ENCODE data around the gene FAM107B. TPM values are rescaled to one million over a fixed set of nuclear protein-coding genes. Genes with fewer than 3 reads are reported as not detected.

The FAM107B gene
- total and polyA plus RNA-seq, 2 donors (not counting 3 experiments of a cell fraction or from before 2014, with no cell fraction given), result 39.2 to 176 TPM

- intact Hi-C loops (cut with micrococcal nuclease), result loop anchor here (1.0 to 5.0 kb wide), 7 partner anchors 9 to 615 kb away; partner anchors contain the start of gene SUV39H2
- H3K27me3 ChIP-seq (ENCODE audit: control insufficient read depth in 2 of 2, insufficient read depth in 2 of 2, low read length in 2 of 2), result no peaks in the 10 kb centered on the region
- BruUV-seq (replicated peaks), result TSS peak; percentile 52
- peak overlapping the region in 1 of 3 experiments; percentile 4 for H3K4me3 ChIP-seq (replicated peaks in 1 of 3; ENCODE audit: insufficient read depth in 1 of 3, low read depth in 1 of 3, low read length in 3 of 3)
- ChIA-PET POLR2A (interaction anchor here (1.5 kb wide), 1 partner anchor 9 kb away, joined by 14 read pairs; no protein-coding TSS in a partner anchor), CTCF (interaction anchor here (0.7 to 3.4 kb wide), 9 partner anchors 9 to 290 kb away, joined by 3 to 17 read pairs (median 4); no protein-coding TSS in a partner anchor)
- DNase-seq (ENCODE audit: low read depth, low spot score), result no peak
- H3K27ac ChIP-seq (ENCODE audit: insufficient read depth, low read depth, low read length), result peak overlapping the region; percentile 99
- no peak for TF ChIP-seq EZH2 (IDR thresholded peaks at IDR 0.05; ENCODE audit: borderline replicate concordance, low read depth, low read length, severe bottlenecking)
- TF ChIP-seq CTCF (IDR thresholded peaks at IDR 0.05; ENCODE audit: extremely low read depth in 1 of 2, insufficient read depth in 1 of 2, low read depth in 1 of 2, low read length in 2 of 2), result no peak
- no peak for TF ChIP-seq FOS (IDR thresholded peaks at IDR 0.05; ENCODE audit: borderline replicate concordance, insufficient read depth, low read length)
- TF ChIP-seq GATA2 (IDR thresholded peaks at IDR 0.05; ENCODE audit: insufficient read depth, insufficient read length, low read depth, low read length), result no peak
- TF ChIP-seq MAX (IDR thresholded peaks at IDR 0.05; ENCODE audit: insufficient read depth, insufficient read length), result no peak
- TF ChIP-seq POLR2A (IDR thresholded peaks at IDR 0.05; ENCODE audit: low read depth, low read length), result no peak
- no peak for TF ChIP-seq POLR2AphosphoS5 (IDR thresholded peaks at IDR 0.05; ENCODE audit: insufficient read depth, low read depth, low read length)
- no peak for TF ChIP-seq JUN (IDR thresholded peaks at IDR 0.05; ENCODE audit: borderline replicate concordance, insufficient read depth, insufficient read length, low read depth)
- TF ChIP-seq MYC (IDR thresholded peaks at IDR 0.05; ENCODE audit: low read depth, low read length), result no peak
- peaks cover 3 to 5% of the 10 kb centered on the region in 2 experiments for H3K36me3 ChIP-seq (ENCODE audit: control insufficient read depth in 2 of 2, extremely low read depth in 1 of 2, insufficient read depth in 2 of 2, low read length in 2 of 2)
- no peaks in the 10 kb centered on the region for H4K20me1 ChIP-seq (replicated peaks; ENCODE audit: control insufficient read depth, extremely low read depth, insufficient read depth, low read length)
- FAIRE-seq, result peak; percentile 66
- H3K4me1 ChIP-seq (ENCODE audit: control insufficient read depth, extremely low read depth, insufficient read depth, low read length), result peaks cover 47% of the 10 kb centered on the region
- H3K79me2 ChIP-seq (ENCODE audit: control insufficient read depth, insufficient read depth, low read length), result peaks cover 85% of the 10 kb centered on the region
- H3K9ac ChIP-seq (replicated peaks; ENCODE audit: extremely low read depth, insufficient read depth, low read length), result peak overlapping the region; percentile 91
- peak overlapping the region; percentile 71 for H3K4me2 ChIP-seq (ENCODE audit: insufficient read depth, low read length)
- dilution Hi-C loops (cut with MboI; ENCODE audit: extremely low pct_ligation_motif_present, low sequenced_read_pairs), result no loop called here
- H3K9me3 ChIP-seq (replicated peaks; ENCODE audit: control insufficient read depth, insufficient read depth, low read length), result no peaks in the 10 kb centered on the region
- H2AFZ ChIP-seq (ENCODE audit: low read depth, low read length), result no peak overlapping the region
- H3K9me1 ChIP-seq (replicated peaks; ENCODE audit: control insufficient read depth, extremely low read depth, insufficient read depth, low read length), result no peaks in the 10 kb centered on the region
Measured at GRCh38 chr10:14587540-14588083, 187.1 kb downstream of the FAM107B start.

Measured in endothelial cell of umbilical vein (primary cell).